Measurements from ENCODE around the gene UQCC2. TPM values are rescaled to one million over a fixed set of nuclear protein-coding genes. Genes with fewer than 3 reads are reported as not detected.
A peak's percentile ranks its signal among the peaks of the same experiment; 100 is the strongest.

Gene UQCC2
- total and polyA plus RNA-seq, 2 of the 4 experiments (the other 2 are of a cell fraction): 13.8 to 34.5 TPM

DNA sequence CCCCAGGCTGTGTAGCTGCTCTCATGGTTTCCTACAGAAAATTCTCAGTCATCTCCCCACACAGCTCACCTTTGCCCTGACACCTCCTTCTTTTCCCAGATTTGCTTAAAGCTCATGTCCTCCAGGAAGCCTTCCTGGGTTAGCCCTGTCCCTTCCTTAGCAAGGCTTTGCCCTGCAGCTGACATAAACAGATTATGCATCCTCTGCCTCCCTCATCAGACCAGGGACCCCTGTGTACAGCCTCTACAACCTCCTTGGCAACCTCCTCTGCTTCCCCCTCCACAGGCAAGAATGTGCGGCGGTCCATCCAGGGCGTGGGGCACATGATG, 39.8 kb downstream of the UQCC2 start:
- TF ChIP-seq POLR2A (IDR thresholded peaks at IDR 0.05; ENCODE audit: low read depth, low read length) (no peak), FOS (IDR thresholded peaks at IDR 0.05; ENCODE audit: low read depth, low read length) (no peak)
- Histone ChIP-seq H2AK5ac (ENCODE audit: low read depth, low read length) (0 out of 2 replicates have a peak overlapping the region, but pooled peaks have one; percentile 37), H3K4me2 (ENCODE audit: low read depth, low read length) (no peak overlapping the region), H3K27ac (ENCODE audit: insufficient read depth, low read length) (no peak overlapping the region), H4K8ac (ENCODE audit: low read depth in 2 of 2, low read length in 2 of 2) (no peak overlapping the region), H2BK20ac (ENCODE audit: low read depth, low read length) (no peak overlapping the region), H2BK5ac (ENCODE audit: low read depth, low read length, poor library complexity, severe bottlenecking) (no peak overlapping the region), H3K14ac (replicated peaks; ENCODE audit: low read depth, low read length) (no peak overlapping the region), H2BK120ac (ENCODE audit: low read depth, low read length) (no peak overlapping the region), H3K23ac (ENCODE audit: low read depth, low read length) (no peak overlapping the region), H3K4me1 (ENCODE audit: control insufficient read depth, insufficient read depth, low read length) (peaks cover 13% of the 10 kb centered on the region), H4K91ac (ENCODE audit: insufficient read depth, low read depth, low read length) (no peak overlapping the region), H3K9me1 (ENCODE audit: insufficient read depth, low read length) (peaks cover 14% of the 10 kb centered on the region), H3K56ac (ENCODE audit: extremely low read depth, insufficient read depth, low read length) (no peak overlapping the region), H3K9me3 (ENCODE audit: control insufficient read depth, insufficient read depth, low read length) (no peaks in the 10 kb centered on the region), H4K5ac (ENCODE audit: low read depth, low read length) (no peak overlapping the region), H2AFZ (replicated peaks; ENCODE audit: low read length, poor library complexity) (no peak overlapping the region), H2AK9ac (replicated peaks; ENCODE audit: low read depth, low read length, poor library complexity) (no peak overlapping the region), H2BK15ac (ENCODE audit: low read depth, low read length) (no peak overlapping the region), H3K9ac (ENCODE audit: low read depth, low read length) (no peak overlapping the region), H3K27me3 (ENCODE audit: control insufficient read depth, insufficient read depth, low read length) (no peaks in the 10 kb centered on the region), H3K18ac (ENCODE audit: low read depth, low read length) (no peak overlapping the region), H3K4ac (ENCODE audit: low read depth, low read length) (no peak overlapping the region), H3K4me3 (ENCODE audit: insufficient read depth, low read depth, low read length) (no peak overlapping the region), H3K79me1 (ENCODE audit: low read depth in 1 of 2, low read length in 2 of 2) (no peaks in the 10 kb centered on the region), H3K36me3 (ENCODE audit: control insufficient read depth, insufficient read depth, low read length) (no peaks in the 10 kb centered on the region), H4K20me1 (ENCODE audit: insufficient read depth, low read length) (no peaks in the 10 kb centered on the region)
- ATAC-seq (ENCODE audit: low read depth): no peak
- WGBS, 2 experiments (ENCODE audit: extremely low coverage in 2 of 2, insufficient read length in 1 of 2): no CpG with 5 or more reads among the region's 3 CpGs
- BruUV-seq (replicated peaks): no TSS peak
- intact Hi-C loops (cut with micrococcal nuclease) (loop anchor here (10.0 kb wide), 1 partner anchor 217 kb away; the partner anchor contains the start of gene ZBTB9), dilution Hi-C loops (cut with HindIII; ENCODE audit: low sequenced_read_pairs, unreplicated experiment) (no loop called here), in situ Hi-C loops (cut with MboI; ENCODE audit: low sequenced_read_pairs) (no loop called here)
- ChIA-PET POLR2A (ENCODE audit: unreplicated experiment) (interaction anchor here (0.6 kb wide), 2 partner anchors 34 to 397 kb away, joined by 3 to 6 read pairs; no protein-coding TSS in a partner anchor), CTCF (interaction anchor here (1.7 kb wide), 1 partner anchor 82 kb away, joined by 6 read pairs; no protein-coding TSS in a partner anchor)
- no peak for DNase-seq

Data from IMR-90 (cell line).